Measurements from ENCODE around the gene FEV.
A peak's percentile ranks its signal among the peaks of the same experiment; 100 is the strongest.

Gene FEV

GRCh38 chr2:218992196-218992595 is 7.2 kb upstream of the FEV start:
- DNase-seq, result no peak

GRCh38 chr2:218991674-218992168 is 6.7 kb upstream of the FEV start:
- DNase-seq, result no peak

- DNase-seq, result no peak
Observed at GRCh38 chr2:218990612-218991011, 5.6 kb upstream of the FEV start.

GRCh38 chr2:218990052-218990451 is 5.1 kb upstream of the FEV start:
- no peak for DNase-seq

GRCh38 chr2:218988650-218989049 is 3.7 kb upstream of the FEV start:
- DNase-seq, result no peak

GRCh38 chr2:218988164-218988563 is 3.2 kb upstream of the FEV start:
- DNase-seq, result no peak

- DNase-seq, result no peak
Observed at GRCh38 chr2:218986148-218986761, 1.3 kb upstream of the FEV start.

GRCh38 chr2:218985325-218986091 is 524 bp upstream of the FEV start:
- no peak for DNase-seq

- no peak for DNase-seq
Observed at GRCh38 chr2:218984239-218985020, 554 bp downstream of the FEV start.

GRCh38 chr2:218983934-218984238 is 1.1 kb downstream of the FEV start:
- no peak for DNase-seq

- DNase-seq, result no peak
Observed at GRCh38 chr2:218983263-218983933, 1.6 kb downstream of the FEV start.

GRCh38 chr2:218982586-218983262 is 2.3 kb downstream of the FEV start:
- DNase-seq, result no peak

- DNase-seq, result peak; percentile 29
Observed at GRCh38 chr2:218981881-218982585, 3.0 kb downstream of the FEV start.

GRCh38 chr2:218981390-218981880 is 3.5 kb downstream of the FEV start:
- no peak for DNase-seq

- no peak for DNase-seq
Observed at GRCh38 chr2:218980735-218981389, 4.1 kb downstream of the FEV start.

GRCh38 chr2:218979846-218980734 is 4.9 kb downstream of the FEV start:
- peak; percentile 84 for DNase-seq

- no peak for DNase-seq
Observed at GRCh38 chr2:218975060-218975777, 9.8 kb downstream of the FEV start.

GRCh38 chr2:218970894-218971293 is 14.1 kb downstream of the FEV start:
- DNase-seq, result no peak

GRCh38 chr2:218964041-218964771 is 20.8 kb downstream of the FEV start:
- no peak for DNase-seq

All from CD4-positive, alpha-beta T cell treated with Interleukin-10 for 1 hour (primary cell).